ENCODE data around the gene GSX1.
"Not testable (repeated sequence)": the region's sequence is repeated elsewhere in the genome, so short reads cannot be mapped to it uniquely, and the experiment has no call there.

GSX1 gene

GRCh38 chr13:27806744-27807387 lies 14.6 kb downstream of the GSX1 start:
- H3K4me3 ChIP-seq (ENCODE audit: control insufficient read depth, low read depth, low read length) = no peak overlapping the region
- no peak for TF ChIP-seq CTCF (conservative IDR thresholded peaks at IDR 0.05; ENCODE audit: control insufficient read depth, insufficient read depth, low read depth, low read length)
- DNase-seq (ENCODE audit: low read depth) = no peak

- DNase-seq (ENCODE audit: low read depth) = no peak
Observed at GRCh38 chr13:27808851-27809550, 16.7 kb downstream of the GSX1 start.

GRCh38 chr13:27810009-27810408 lies 17.7 kb downstream of the GSX1 start:
- TF ChIP-seq CTCF (conservative IDR thresholded peaks at IDR 0.05; ENCODE audit: control insufficient read depth, insufficient read depth, low read depth, low read length) = no peak
- H3K4me3 ChIP-seq (ENCODE audit: control insufficient read depth, low read depth, low read length) = no peak overlapping the region

More at GRCh38 chr13:27808851-27809550, 16.7 kb downstream of the GSX1 start:
- TF ChIP-seq CTCF (conservative IDR thresholded peaks at IDR 0.05; ENCODE audit: control insufficient read depth, insufficient read depth, low read depth, low read length) = no peak
- no peak overlapping the region for H3K4me3 ChIP-seq (ENCODE audit: control insufficient read depth, low read depth, low read length)

GRCh38 chr13:27810461-27810860 lies 18.2 kb downstream of the GSX1 start:
- no peak overlapping the region for H3K4me3 ChIP-seq (ENCODE audit: control insufficient read depth, low read depth, low read length)
- no peak for DNase-seq (ENCODE audit: low read depth)
- TF ChIP-seq CTCF (conservative IDR thresholded peaks at IDR 0.05; ENCODE audit: control insufficient read depth, insufficient read depth, low read depth, low read length) = no peak

More at GRCh38 chr13:27810009-27810408, 17.7 kb downstream of the GSX1 start:
- no peak for DNase-seq (ENCODE audit: low read depth)

GRCh38 chr13:27813826-27814225 lies 21.5 kb downstream of the GSX1 start:
- no peak for TF ChIP-seq CTCF (conservative IDR thresholded peaks at IDR 0.05; ENCODE audit: control insufficient read depth, insufficient read depth, low read depth, low read length)
- DNase-seq (ENCODE audit: low read depth) = no peak
- H3K4me3 ChIP-seq (ENCODE audit: control insufficient read depth, low read depth, low read length) = no peak overlapping the region

- not testable (repeated sequence) for DNase-seq (ENCODE audit: low read depth); H3K4me3 ChIP-seq (ENCODE audit: control insufficient read depth, low read depth, low read length)
Observed at GRCh38 chr13:27817832-27818231, 25.5 kb downstream of the GSX1 start.
